ENCODE data around the gene SH3RF1. TPM values are rescaled to one million over a fixed set of nuclear protein-coding genes. Genes with fewer than 3 reads are reported as not detected.

Gene SH3RF1
- polyA plus RNA-seq, 1 experiment: 11.0 TPM

DNA sequence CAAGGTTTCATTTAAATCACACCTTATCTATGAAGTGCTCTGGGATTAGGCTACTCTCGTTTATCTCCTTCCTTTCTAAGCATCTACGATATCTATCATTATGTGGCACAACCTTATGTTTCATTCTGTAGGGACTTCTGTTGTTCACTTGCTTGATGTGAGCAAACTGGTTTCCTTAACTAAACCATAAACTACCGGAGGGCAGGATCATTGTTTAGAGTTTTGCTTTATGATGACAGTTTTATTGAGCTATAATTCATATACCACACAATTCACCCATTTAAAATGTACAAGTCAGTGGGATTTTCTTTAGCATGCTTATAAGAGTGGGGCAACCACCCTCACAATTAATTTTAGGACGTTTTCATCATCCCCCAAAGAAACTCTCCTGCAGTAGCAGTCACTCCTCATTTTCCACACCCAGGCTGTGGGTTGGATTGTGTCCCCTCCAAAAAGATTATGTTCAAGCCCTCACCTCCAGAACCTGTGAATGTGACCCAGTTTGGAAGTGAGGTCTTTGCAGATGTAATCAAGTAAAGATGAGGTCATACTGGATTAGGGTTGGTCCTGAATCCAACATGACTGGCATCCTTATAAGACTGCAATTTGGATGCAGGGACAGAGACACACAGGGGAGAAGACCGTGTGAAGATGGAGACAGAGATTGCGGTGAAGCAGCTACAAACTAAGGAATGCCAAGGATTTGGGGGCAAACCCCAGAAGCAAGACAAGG lies 42.1 kb upstream of the SH3RF1 start:
- TF ChIP-seq, protein P1, sequence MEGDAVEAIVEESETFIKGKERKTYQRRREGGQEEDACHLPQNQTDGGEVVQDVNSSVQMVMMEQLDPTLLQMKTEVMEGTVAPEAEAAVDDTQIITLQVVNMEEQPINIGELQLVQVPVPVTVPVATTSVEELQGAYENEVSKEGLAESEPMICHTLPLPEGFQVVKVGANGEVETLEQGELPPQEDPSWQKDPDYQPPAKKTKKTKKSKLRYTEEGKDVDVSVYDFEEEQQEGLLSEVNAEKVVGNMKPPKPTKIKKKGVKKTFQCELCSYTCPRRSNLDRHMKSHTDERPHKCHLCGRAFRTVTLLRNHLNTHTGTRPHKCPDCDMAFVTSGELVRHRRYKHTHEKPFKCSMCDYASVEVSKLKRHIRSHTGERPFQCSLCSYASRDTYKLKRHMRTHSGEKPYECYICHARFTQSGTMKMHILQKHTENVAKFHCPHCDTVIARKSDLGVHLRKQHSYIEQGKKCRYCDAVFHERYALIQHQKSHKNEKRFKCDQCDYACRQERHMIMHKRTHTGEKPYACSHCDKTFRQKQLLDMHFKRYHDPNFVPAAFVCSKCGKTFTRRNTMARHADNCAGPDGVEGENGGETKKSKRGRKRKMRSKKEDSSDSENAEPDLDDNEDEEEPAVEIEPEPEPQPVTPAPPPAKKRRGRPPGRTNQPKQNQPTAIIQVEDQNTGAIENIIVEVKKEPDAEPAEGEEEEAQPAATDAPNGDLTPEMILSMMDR (IDR thresholded peaks at IDR 0.05; ENCODE audit: low read depth, low read length): no peak
- ChIA-PET CTCF (interaction anchor here (0.6 to 1.9 kb wide), 5 partner anchors 11 to 303 kb away, joined by 3 to 6 read pairs (median 4); partner anchors contain the start of gene CBR4), POLR2A (no interaction called here)
- Histone ChIP-seq H3K27ac (ENCODE audit: low read depth, low read length) (no peak overlapping the region), H3K27me3 (ENCODE audit: control insufficient read depth, insufficient read depth, low read length) (no peaks in the 10 kb centered on the region), H3K9me3 (ENCODE audit: control insufficient read depth, insufficient read depth, low read length) (no peaks in the 10 kb centered on the region), H3K4me3 (ENCODE audit: low read depth, low read length) (no peak overlapping the region)
- DNase-seq (ENCODE audit: low read depth, low spot score): no peak

DNA sequence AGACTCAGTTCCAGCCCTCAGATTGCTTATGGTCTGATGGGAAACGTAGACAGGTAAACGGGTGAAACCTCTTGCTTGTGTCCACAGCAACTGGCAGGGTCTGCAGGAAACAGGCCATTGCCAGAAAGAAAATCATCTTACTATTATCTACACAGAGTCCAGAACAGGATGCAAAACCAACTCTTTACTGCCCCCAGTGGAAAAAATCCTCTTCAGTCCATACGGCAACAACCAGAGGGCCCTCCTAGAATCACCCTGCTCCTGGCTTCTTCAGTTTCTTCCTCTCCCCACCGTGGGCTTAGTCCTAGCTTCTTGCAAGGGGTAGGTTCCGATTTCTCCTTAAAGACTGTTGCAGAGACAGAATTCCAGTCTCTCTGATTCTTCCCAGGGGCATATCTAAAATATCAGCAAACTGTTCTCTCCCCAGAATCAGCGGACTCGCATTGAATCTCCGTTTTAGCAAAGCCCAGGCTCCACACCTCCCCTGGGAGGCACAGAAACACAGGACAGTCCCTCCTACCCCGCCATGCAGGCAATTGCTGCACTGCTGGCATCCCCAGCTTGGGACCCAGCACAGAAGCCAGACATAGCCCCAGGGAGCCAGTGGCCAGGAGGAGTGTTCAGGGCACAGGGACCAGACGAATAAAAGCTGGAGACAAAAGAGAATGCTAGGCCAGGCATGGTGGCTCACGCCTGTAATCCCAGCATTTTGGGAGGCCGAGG lies 41.0 kb upstream of the SH3RF1 start:
- Histone ChIP-seq H3K4me3 (ENCODE audit: low read depth, low read length) (no peak overlapping the region), H3K27ac (ENCODE audit: low read depth, low read length) (no peak overlapping the region), H3K9me3 (ENCODE audit: control insufficient read depth, insufficient read depth, low read length) (no peaks in the 10 kb centered on the region), H3K27me3 (ENCODE audit: control insufficient read depth, insufficient read depth, low read length) (no peaks in the 10 kb centered on the region)
- TF ChIP-seq, protein P1 (IDR thresholded peaks at IDR 0.05; ENCODE audit: low read depth, low read length): peak; percentile 54
- ChIA-PET CTCF (interaction anchor here (0.5 to 1.9 kb wide), 12 partner anchors 10 to 302 kb away, joined by 3 to 6 read pairs (median 4); partner anchors contain the start of genes CBR4 and SH3RF1), POLR2A (interaction anchor here (0.7 kb wide), 1 partner anchor 59 kb away, joined by 9 read pairs; no protein-coding TSS in a partner anchor)
- no peak for DNase-seq (ENCODE audit: low read depth, low spot score)

- H3K4me3 ChIP-seq (ENCODE audit: low read depth, low read length): no peak overlapping the region
- no peak overlapping the region for H3K27ac ChIP-seq (ENCODE audit: low read depth, low read length)
- no peaks in the 10 kb centered on the region for H3K27me3 ChIP-seq (ENCODE audit: control insufficient read depth, insufficient read depth, low read length)
- ChIA-PET CTCF (interaction anchor here (1.8 kb wide), 1 partner anchor 39 kb away, joined by 4 read pairs; the partner anchor contains the start of gene SH3RF1), POLR2A (no interaction called here)
- no peaks in the 10 kb centered on the region for H3K9me3 ChIP-seq (ENCODE audit: control insufficient read depth, insufficient read depth, low read length)
- DNase-seq (ENCODE audit: low read depth, low spot score): no peak
- TF ChIP-seq, protein P1 (IDR thresholded peaks at IDR 0.05; ENCODE audit: low read depth, low read length): no peak
Measured at GRCh38 chr4:169309326-169309967, 38.7 kb upstream of the SH3RF1 start.

DNA sequence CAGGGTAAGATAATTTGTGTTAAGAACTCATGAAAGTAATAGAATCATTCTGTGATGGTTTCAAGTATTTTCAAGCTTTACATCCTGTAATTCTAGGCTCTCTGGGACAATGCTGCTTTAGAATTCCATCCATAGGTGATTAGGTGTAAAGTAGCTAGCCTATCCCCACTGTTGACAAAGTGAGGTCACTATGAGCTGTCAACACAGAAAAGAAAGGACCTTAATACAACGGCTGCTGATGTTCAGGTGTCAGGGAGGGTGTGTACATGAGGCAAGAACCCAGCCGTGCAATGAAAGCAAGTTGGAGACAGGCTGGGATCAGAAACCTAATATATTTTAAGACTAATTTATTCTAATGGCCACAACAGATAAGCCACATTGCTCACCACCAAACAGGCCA lies 36.8 kb upstream of the SH3RF1 start:
- Histone ChIP-seq H3K9me3 (ENCODE audit: control insufficient read depth, insufficient read depth, low read length) (no peaks in the 10 kb centered on the region), H3K27ac (ENCODE audit: low read depth, low read length) (no peak overlapping the region), H3K4me3 (ENCODE audit: low read depth, low read length) (no peak overlapping the region), H3K27me3 (ENCODE audit: control insufficient read depth, insufficient read depth, low read length) (no peaks in the 10 kb centered on the region)
- POLR2A ChIA-PET: no interaction called here
- CTCF ChIA-PET: no interaction called here
- no peak for DNase-seq (ENCODE audit: low read depth, low spot score)
- TF ChIP-seq, protein P1 (IDR thresholded peaks at IDR 0.05; ENCODE audit: low read depth, low read length): no peak
